CD4-positive, alpha-beta T cell treated with Interleukin-2 at 100 ng/mL for 4 hours (primary cell): ENCODE results near the gene PPFIA3.
A peak's percentile ranks its signal among the peaks of the same experiment; 100 is the strongest.
"Not testable (repeated sequence)": the region's sequence is repeated elsewhere in the genome, so short reads cannot be mapped to it uniquely, and the experiment has no call there.

Experiments used
- DNase-seq: peaks from one replicate; pipeline ENCODE4 v3.0.0-alpha.2; 2020; ENCODE audit warnings: low spot score

The PPFIA3 gene

DNA sequence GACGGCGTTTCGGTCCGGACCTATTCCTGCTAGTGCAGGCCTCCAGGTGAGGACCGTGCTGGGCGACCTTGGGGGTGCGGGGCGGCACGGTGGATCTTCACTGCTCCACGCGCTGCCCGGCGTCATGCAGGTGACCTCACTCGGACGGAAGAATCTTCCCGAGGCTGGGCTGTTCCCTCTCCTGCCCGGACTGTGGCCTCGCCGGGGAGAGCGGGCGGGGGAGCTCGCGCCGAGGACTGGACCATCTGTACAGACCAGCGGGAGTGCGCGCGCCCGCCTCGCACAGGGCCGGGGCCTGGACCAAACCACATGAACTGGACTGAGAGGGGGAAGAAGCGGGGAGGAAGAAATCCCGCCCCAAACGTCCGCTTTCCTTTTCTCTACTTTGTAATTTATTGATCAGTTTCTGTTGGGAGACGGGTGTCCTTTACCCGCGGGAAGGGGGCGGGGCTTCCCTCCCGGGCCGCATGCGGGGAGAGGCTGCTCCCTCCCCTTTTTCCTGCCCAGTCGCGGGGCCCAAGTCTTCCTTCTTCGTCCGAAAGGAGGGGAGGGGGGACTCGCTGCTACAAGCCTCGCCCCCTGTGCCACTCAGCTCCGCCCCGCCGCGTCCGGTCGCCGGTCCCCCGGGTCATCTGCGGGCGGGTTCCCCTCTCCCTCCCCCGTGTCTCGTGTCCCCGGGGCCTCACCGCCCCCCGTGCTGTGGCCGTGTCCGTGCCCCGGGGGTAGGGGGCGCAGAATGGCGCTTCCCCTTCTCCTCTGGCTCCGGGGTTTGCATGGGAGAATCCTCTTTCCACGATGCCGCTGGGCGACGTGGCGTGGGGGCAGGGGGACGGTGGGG, 31.0 kb downstream of the PPFIA3 start:
- peak; percentile 28 for DNase-seq

DNA sequence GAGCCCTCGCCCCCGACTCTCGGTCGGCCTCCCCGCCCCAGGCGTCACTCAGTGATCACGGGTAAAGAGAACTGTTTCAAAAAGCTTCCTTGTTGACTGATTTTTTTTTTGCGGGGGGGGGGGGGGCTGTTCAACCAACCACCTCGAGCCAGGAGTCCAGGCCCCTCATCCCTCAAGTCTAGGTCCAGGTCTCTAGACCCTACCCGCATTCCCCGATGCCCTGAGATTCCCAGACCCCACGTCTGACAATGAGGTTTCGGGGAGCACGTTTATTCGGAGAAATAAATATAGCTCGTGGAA, 31.6 kb downstream of the PPFIA3 start:
- no peak for DNase-seq

- DNase-seq, result no peak
These were observed 32.1 kb downstream of the PPFIA3 start for GRCh38 chr19:49151267-49152118.

- no peak for DNase-seq
These were observed 32.8 kb downstream of the PPFIA3 start for GRCh38 chr19:49152119-49152550.

DNA sequence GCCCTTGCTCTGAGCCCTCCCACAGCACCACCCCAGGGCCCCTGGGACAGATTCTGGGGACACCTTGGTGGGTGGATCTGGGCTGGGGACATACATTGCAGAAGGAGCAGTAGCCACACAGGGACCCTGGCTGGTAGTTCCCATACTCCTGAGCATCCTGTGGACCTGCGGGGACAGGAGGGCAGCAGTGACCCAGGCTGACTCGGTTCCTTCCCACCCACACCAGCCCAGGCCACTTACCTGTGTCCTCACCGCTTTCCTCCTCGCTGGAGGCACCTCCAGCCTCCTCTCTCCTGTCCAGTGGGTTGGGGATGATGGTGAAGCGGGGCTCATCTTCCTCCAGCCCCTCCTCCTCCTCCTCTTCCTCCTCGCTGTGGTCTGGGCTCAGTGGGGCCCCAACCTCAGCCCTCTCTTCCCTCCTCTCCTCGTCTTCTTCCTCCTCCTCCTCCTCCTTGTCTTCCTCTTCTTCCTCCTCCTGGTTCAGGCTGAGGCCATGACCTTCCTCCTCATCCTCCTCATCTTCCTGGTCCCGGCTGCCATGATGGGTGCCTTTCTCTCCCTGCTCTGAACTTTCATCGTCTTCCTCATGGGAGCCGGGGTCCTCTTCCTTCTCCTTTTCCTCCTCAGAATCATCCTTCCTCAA, 33.9 kb downstream of the PPFIA3 start:
- no peak for DNase-seq

DNA sequence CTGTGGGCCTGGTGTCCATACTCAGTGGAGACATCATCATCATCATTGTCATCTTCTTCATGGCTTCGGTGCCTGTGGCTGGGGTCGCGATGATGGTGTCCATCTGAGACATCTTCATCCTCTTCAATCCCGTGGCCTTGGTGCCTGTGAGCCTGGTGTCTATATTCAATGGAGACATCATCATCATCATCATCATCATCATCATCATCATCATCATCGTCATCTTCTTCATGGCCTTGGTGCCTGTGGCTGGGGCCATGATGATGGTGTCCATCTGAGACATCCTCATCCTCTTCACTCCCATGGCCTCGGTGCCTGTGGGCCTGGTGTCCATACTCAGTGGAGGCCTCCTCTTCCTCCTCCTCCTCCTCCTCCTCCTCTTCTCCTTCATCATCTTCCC, 34.9 kb downstream of the PPFIA3 start:
- DNase-seq, result no peak

- no peak for DNase-seq
These were observed 35.9 kb downstream of the PPFIA3 start, which contains the start of gene HRC for GRCh38 chr19:49155005-49155819. Gene HRC, minus strand, starts transcription at chr19:49155396. Its CDS starts 159 bp downstream, at chr19:49155237.

- no peak for DNase-seq
These were observed 36.5 kb downstream of the PPFIA3 start for GRCh38 chr19:49155820-49156346.

DNA sequence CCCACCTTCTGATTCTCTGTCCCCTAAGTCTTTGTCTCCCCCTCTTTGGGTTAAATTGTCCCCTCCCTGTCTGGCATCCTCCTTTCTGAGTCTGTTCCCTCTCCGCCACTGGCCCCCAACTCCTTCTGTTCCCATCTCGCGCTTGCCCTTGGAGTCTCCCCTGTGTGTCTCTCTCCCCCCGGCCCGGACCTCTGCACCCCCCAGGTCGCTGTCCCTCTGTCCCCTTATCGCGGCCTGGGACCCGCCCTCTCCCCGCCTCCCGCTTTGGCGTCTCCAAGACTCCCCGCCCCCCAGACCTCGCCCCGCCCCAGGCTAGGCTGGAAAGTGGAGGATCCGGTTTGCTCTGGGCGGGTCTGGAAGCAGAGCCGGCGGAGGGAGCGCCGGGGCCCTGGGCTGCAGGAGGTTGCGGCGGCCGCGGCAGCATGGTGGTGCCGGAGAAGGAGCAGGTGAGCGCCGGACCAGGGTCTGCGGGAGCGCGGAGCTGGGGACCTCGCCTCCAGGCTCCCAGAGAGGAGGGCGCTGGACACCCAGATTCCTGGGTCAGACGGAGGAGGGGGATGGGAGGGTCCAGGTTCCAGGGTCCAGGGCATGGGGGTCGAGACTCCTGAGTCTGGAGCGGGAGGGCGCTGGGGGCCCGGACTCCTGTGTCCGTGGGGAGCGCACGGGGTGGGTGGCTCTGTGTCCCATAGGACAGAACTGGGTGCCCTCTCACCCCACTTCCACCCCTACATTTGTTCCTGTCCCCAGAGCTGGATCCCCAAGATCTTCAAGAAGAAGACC, 38.3 kb downstream of the PPFIA3 start, which contains the start of gene TRPM4:
Gene TRPM4, plus strand, starts transcription at position 348 of the 780 bp plus-strand sequence. Its CDS starts 75 bp downstream, at position 423.
- no peak for DNase-seq

DNA sequence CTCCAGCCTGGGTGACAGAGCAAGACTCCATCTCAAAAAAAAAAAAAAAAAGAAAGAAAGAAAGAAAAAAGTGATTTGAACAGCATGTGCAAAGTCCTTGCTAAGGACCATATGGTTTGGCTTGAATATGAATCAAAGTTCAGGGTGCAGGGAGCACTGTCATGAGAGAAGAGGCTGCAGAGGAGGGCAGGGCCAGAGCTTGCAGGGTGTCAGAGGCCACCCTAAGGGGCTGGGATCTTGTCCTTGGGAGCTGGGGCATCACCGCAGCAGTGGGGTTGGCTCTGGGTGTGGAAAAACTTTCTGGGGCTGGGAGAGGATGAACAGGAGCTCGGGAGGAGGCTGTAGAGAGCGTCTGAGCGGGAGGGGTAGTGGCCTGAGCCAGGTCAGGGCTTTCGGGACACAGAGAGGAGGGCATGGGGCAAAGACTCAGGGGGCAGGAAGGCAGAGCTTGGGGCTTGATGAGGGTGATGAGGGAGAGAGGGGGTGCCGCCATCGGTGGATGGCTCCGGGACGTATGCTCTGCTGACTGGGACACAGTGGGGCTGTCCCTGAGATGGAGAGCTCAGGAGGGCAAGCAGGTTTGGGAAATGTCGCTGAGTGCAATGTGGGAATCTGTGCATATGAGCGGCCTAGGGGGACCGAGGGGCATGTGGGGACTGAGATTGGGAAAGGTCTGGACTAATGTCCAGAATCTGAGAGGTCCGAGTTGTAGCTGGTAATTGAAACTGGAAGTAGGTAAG, 41.3 kb downstream of the PPFIA3 start:
- DNase-seq, result no peak

DNA sequence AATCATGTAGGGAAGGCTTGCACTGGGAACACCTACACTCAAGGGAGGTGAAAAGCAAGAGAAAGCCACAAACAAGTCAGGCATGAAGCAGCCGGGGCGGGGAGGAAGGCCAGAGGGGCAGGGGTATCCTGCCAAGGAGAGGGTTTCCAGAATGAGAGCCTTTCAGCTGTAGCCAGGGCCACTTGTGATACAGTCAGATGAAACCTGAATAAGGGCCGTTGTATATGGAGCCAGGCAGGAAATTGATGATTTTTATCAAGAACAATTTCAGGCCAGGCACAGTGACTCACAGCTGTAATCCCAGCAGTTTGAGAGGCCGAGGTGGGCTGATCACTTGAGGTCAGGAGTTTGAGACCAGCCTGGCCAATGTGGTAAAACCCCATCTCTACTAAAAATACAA, 42.6 kb downstream of the PPFIA3 start:
- no peak for DNase-seq

GRCh38 chr19:49165111-49165750, 45.9 kb downstream of the PPFIA3 start:
- no peak for DNase-seq

DNA sequence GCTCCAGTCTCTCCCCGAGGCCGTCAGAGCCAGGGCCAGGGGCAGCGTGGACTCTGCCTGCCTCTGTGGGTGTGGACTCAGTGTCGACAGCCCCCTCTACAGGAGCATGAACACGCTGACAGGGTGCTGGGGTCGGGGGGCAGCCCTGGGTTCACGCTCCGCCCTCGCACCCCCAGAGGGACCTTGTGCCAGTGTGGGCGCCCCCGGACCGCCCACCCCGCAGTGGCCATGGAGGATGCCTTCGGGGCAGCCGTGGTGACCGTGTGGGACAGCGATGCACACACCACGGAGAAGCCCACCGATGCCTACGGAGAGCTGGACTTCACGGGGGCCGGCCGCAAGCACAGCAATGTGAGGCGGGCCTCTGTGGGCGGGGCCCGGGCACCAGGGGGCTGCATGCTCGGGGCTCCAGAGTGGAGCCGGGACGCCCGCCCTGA, 46.5 kb downstream of the PPFIA3 start:
- no peak for DNase-seq

GRCh38 chr19:49167857-49168409, 48.6 kb downstream of the PPFIA3 start:
- DNase-seq, result no peak

- DNase-seq, result no peak
These were observed 49.1 kb downstream of the PPFIA3 start for GRCh38 chr19:49168421-49168820.

- DNase-seq, result no peak
These were observed 53.9 kb downstream of the PPFIA3 start for GRCh38 chr19:49173198-49173597.

GRCh38 chr19:49180659-49181058, 61.3 kb downstream of the PPFIA3 start:
- DNase-seq, result no peak

DNA sequence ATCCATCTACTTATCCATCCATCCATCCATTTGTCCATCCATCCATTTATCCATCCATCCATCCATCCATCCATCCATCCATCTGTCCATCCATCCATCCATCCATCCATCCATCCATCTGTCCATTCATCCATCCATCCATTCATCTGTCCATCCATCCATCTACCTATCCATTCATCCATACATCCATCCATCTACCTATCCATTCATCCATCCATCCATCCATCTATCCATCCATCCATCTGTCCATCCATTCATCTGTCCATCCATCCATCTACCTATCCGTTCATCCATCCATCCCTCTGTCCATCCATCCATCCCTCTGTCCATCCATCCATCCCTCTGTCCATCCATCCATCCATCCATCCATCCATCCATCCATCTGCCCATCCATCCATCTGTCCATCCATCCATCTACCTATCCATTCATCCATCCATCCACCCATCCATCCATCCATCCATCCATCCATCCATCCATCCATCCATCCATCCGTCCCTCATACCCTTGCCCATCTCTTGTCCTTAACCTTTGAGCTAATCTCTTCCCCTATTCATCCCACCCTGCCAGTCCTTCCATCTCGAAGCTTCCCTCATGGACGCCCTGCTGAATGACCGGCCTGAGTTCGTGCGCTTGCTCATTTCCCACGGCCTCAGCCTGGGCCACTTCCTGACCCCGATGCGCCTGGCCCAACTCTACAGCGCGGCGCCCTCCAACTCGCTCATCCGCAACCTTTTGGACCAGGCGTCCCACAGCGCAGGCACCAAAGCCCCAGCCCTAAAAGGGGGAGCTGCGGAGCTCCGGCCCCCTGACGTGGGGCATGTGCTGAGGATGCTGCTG, 62.9 kb downstream of the PPFIA3 start:
- not testable (repeated sequence) for DNase-seq
